ENCODE data around the gene DNM2. TPM values are rescaled to one million over a fixed set of nuclear protein-coding genes. Genes with fewer than 3 reads are reported as not detected.
A peak's percentile ranks its signal among the peaks of the same experiment; 100 is the strongest.

The DNM2 gene
- total and polyA plus RNA-seq, 2 of the 13 experiments (the other 11 are each of a cell fraction or from before 2014, with no cell fraction given): 41.7 to 59.8 TPM

DNA sequence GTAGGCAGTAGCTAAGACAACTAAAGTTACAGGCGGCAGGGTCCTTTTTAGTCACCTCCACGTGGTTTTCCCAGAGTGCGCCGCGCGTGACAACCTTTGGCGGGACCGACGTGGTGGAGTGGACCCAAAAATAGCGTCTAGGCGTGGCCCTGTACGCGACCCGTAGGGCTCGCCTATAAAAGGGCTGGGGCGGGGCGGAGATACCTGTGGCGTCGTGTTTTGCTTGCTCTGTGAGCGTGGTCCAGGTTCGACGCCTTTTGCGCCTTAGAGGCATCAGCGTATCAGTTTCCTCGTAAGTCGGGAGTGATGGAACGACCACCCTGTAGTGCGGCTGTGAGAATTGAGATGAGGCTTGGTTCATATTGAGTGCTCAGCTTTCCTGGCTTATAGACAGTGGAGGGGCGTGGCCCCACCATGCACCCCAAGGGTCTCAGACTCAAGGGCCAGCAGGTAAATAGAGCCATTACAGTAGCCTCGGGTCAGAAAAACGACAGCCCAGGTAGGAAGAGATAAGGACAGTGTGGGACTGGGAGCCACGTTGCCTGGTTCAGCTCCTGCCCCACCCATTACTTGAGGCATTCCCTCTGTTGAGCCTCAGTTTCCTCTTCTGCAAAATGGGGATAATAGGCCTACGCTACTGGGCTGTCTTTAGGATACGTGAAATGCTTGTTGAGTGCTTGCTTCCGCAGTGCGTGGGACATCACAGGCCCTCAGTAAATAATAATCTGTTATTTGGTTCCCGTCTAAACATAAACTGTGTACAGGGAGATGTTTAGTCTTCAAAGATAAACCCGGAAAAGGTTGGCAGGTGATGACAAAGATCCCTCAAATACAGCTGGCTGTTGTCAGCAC, 118.8 kb downstream of the DNM2 start (continued):
- peak; percentile 68 for TF ChIP-seq BCL3 (CRISPR knock-in tag; IDR thresholded peaks at IDR 0.05)
- no peak for TF ChIP-seq PLSCR1 (CRISPR knock-in tag; IDR thresholded peaks at IDR 0.05; ENCODE audit: borderline replicate concordance)
- no peak for TF ChIP-seq GZF1 (CRISPR knock-in tag; IDR thresholded peaks at IDR 0.05)
- 0 out of 2 replicates have a peak, but pooled peaks have one; percentile 46 for TF ChIP-seq ZNF615 (CRISPR knock-in tag; IDR thresholded peaks at IDR 0.05; ENCODE audit: borderline replicate concordance)
- TF ChIP-seq TAF1 (CRISPR knock-in tag; IDR thresholded peaks at IDR 0.05): no peak
- no peak for TF ChIP-seq ZNF33A (CRISPR knock-in tag; IDR thresholded peaks at IDR 0.05; ENCODE audit: borderline replicate concordance)
- TF ChIP-seq XRCC5 (optimal IDR thresholded peaks at IDR 0.05; ENCODE audit: low read length): no peak
- TF ChIP-seq ZIK1 (CRISPR knock-in tag; IDR thresholded peaks at IDR 0.05; ENCODE audit: borderline replicate concordance, low read depth): peak; percentile 70; the same call in 1 of the 2 replicates
- no peak for TF ChIP-seq ZNF318 (CRISPR knock-in tag; IDR thresholded peaks at IDR 0.05)
- peak; percentile 47; the same call in 1 of the 2 replicates for TF ChIP-seq ARNTL (CRISPR knock-in tag; IDR thresholded peaks at IDR 0.05)
- TF ChIP-seq KDM3A (CRISPR knock-in tag; IDR thresholded peaks at IDR 0.05; ENCODE audit: low read depth): no peak
- no peak for TF ChIP-seq ZFP36 (IDR thresholded peaks at IDR 0.05; ENCODE audit: borderline replicate concordance, low read depth, low read length, partially characterized antibody)
- TF ChIP-seq ZNF513 (CRISPR knock-in tag; conservative IDR thresholded peaks at IDR 0.05): no peak
- TF ChIP-seq, protein P1, sequence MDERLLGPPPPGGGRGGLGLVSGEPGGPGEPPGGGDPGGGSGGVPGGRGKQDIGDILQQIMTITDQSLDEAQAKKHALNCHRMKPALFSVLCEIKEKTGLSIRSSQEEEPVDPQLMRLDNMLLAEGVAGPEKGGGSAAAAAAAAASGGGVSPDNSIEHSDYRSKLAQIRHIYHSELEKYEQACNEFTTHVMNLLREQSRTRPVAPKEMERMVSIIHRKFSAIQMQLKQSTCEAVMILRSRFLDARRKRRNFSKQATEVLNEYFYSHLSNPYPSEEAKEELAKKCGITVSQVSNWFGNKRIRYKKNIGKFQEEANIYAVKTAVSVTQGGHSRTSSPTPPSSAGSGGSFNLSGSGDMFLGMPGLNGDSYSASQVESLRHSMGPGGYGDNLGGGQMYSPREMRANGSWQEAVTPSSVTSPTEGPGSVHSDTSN (CRISPR knock-in tag; IDR thresholded peaks at IDR 0.05): no peak
- TF ChIP-seq NFE2L2 (IDR thresholded peaks at IDR 0.05; ENCODE audit: low read length): no peak

All from HepG2 (cell line).